Measurements from ENCODE around the gene ZNF580. TPM values are rescaled to one million over a fixed set of nuclear protein-coding genes. Genes with fewer than 3 reads are reported as not detected.
A peak's percentile ranks its signal among the peaks of the same experiment; 100 is the strongest.

Gene ZNF580
- total RNA-seq, 1 donor: 6.5 TPM

DNA sequence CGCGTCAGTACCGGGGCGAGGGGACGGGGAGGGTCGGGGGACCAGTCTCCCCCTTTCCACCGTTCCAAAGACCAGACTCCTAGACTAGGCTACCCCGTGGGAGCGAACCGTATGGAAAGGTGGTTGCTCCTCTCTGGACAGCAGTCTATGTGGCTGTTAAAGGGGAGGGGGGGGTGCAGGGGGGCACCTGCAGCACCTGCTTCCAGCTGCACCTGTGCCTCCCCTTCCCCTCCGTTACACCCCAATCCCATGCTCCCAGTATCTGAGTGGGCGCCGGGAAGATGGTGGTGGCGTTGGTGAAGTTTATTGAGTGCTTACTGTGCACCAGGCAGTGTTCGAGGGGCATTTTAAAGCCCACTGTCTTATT lies 40.2 kb upstream of the ZNF580 start:
- Histone ChIP-seq H3K79me2 (ENCODE audit: insufficient read depth, low read length) (peaks cover 9% of the 10 kb centered on the region), H3K4me3 (ENCODE audit: insufficient read depth, low read length) (peak overlapping the region; percentile 87), H3K27me3 (ENCODE audit: insufficient read depth, low read length) (no peaks in the 10 kb centered on the region), H3K4me2 (ENCODE audit: insufficient read depth, low read length) (peak overlapping the region; percentile 68), H2AFZ (ENCODE audit: low read length) (peak overlapping the region; percentile 56), H3K4me1 (ENCODE audit: insufficient read depth, low read length) (peaks cover 11% of the 10 kb centered on the region), H3K36me3 (ENCODE audit: insufficient read depth, low read length) (peaks cover 10% of the 10 kb centered on the region), H3K27ac (ENCODE audit: low read depth, low read length) (no peak overlapping the region), H3K9me3 (ENCODE audit: low read depth, low read length) (no peaks in the 10 kb centered on the region), H4K20me1 (ENCODE audit: insufficient read depth, low read length) (peaks cover 4% of the 10 kb centered on the region)
- DNase-seq (ENCODE audit: insufficient read length, low spot score, missing footprints): no peak
- no peak for TF ChIP-seq CTCF (IDR thresholded peaks at IDR 0.05; ENCODE audit: extremely low read depth, low read depth, low read length)

- H2AFZ ChIP-seq (ENCODE audit: low read length): no peak overlapping the region
These were observed 39.7 kb upstream of the ZNF580 start for GRCh38 chr19:55601084-55601483.

DNA sequence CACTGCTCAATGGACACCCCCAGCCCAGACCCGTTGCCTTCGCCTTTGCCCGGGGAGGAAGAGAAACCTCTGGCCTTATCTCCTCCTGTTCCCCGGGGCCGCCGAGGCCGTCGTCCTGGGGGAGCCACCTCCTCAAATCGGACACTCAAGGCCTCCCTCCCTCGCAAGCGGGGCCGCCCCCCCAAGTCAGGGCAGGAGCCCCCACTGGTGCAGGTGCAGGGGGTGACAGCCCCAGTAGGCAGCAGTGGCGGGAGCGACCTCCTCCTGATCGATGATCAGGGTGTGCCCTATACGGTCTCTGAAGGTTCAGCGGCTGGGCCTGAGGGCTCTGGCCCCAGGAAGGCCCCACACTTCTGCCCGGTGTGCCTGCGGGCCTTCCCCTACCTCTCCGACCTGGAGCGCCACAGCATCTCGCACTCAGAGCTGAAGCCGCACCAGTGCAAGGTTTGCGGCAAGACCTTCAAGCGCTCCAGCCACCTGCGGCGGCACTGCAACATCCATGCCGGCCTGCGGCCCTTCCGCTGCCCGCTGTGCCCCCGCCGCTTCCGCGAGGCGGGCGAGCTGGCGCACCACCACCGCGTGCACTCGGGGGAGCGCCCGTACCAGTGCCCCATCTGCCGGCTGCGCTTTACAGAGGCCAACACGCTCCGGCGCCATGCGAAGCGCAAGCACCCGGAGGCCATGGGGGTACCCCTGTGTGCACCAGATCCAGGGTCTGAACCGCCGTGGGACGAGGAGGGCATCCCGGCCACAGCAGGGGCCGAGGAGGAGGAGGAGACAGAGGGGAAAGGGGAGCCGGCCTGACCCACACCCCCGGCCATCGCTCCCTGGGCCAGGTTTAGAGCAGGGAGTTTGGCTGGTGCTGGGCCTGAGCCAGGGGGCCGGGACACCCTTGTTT lies 38.4 kb upstream of the ZNF580 start:
- Histone ChIP-seq H3K4me3 (ENCODE audit: insufficient read depth, low read length) (no peak overlapping the region), H3K4me2 (ENCODE audit: insufficient read depth, low read length) (no peak overlapping the region), H4K20me1 (ENCODE audit: insufficient read depth, low read length) (peaks cover 12% of the 10 kb centered on the region), H3K36me3 (ENCODE audit: insufficient read depth, low read length) (peaks cover under 1% of the 10 kb centered on the region), H3K4me1 (ENCODE audit: insufficient read depth, low read length) (peaks cover 19% of the 10 kb centered on the region), H3K9me3 (ENCODE audit: low read depth, low read length) (no peaks in the 10 kb centered on the region), H3K27me3 (ENCODE audit: insufficient read depth, low read length) (no peaks in the 10 kb centered on the region), H2AFZ (ENCODE audit: low read length) (no peak overlapping the region), H3K27ac (ENCODE audit: low read depth, low read length) (no peak overlapping the region), H3K79me2 (ENCODE audit: insufficient read depth, low read length) (peaks cover 26% of the 10 kb centered on the region)
- no peak for TF ChIP-seq CTCF (IDR thresholded peaks at IDR 0.05; ENCODE audit: extremely low read depth, low read depth, low read length)
- DNase-seq (ENCODE audit: insufficient read length, low spot score, missing footprints): peak; percentile 58

More at GRCh38 chr19:55601084-55601483, 39.7 kb upstream of the ZNF580 start:
- Histone ChIP-seq H4K20me1 (ENCODE audit: insufficient read depth, low read length) (peaks cover 4% of the 10 kb centered on the region), H3K9me3 (ENCODE audit: low read depth, low read length) (no peaks in the 10 kb centered on the region), H3K27ac (ENCODE audit: low read depth, low read length) (no peak overlapping the region), H3K79me2 (ENCODE audit: insufficient read depth, low read length) (peaks cover 13% of the 10 kb centered on the region), H3K4me1 (ENCODE audit: insufficient read depth, low read length) (peaks cover 11% of the 10 kb centered on the region), H3K27me3 (ENCODE audit: insufficient read depth, low read length) (no peaks in the 10 kb centered on the region), H3K4me3 (ENCODE audit: insufficient read depth, low read length) (peak overlapping the region; percentile 87), H3K4me2 (ENCODE audit: insufficient read depth, low read length) (peak overlapping the region; percentile 68), H3K36me3 (ENCODE audit: insufficient read depth, low read length) (peaks cover 6% of the 10 kb centered on the region)
- no peak for TF ChIP-seq CTCF (IDR thresholded peaks at IDR 0.05; ENCODE audit: extremely low read depth, low read depth, low read length)
- DNase-seq (ENCODE audit: insufficient read length, low spot score, missing footprints): no peak

- H3K4me3 ChIP-seq (ENCODE audit: insufficient read depth, low read length): no peak overlapping the region
- H3K79me2 ChIP-seq (ENCODE audit: insufficient read depth, low read length): peaks cover 34% of the 10 kb centered on the region
- no peak overlapping the region for H3K27ac ChIP-seq (ENCODE audit: low read depth, low read length)
- TF ChIP-seq CTCF (IDR thresholded peaks at IDR 0.05; ENCODE audit: extremely low read depth, low read depth, low read length): no peak
- no peaks in the 10 kb centered on the region for H3K9me3 ChIP-seq (ENCODE audit: low read depth, low read length)
- no peak overlapping the region for H3K4me2 ChIP-seq (ENCODE audit: insufficient read depth, low read length)
- H3K27me3 ChIP-seq (ENCODE audit: insufficient read depth, low read length): no peaks in the 10 kb centered on the region
- peaks cover 19% of the 10 kb centered on the region for H3K4me1 ChIP-seq (ENCODE audit: insufficient read depth, low read length)
- peak; percentile 62 for DNase-seq (ENCODE audit: insufficient read length, low spot score, missing footprints)
- no peak overlapping the region for H2AFZ ChIP-seq (ENCODE audit: low read length)
- H4K20me1 ChIP-seq (ENCODE audit: insufficient read depth, low read length): peaks cover 13% of the 10 kb centered on the region
- H3K36me3 ChIP-seq (ENCODE audit: insufficient read depth, low read length): no peaks in the 10 kb centered on the region
These were observed 37.7 kb upstream of the ZNF580 start for GRCh38 chr19:55603115-55603514.
